Activated CD4-positive, alpha-beta T cell treated with anti-CD3 and anti-CD28 coated beads, Interleukin-2, Interleukin-4, amounts not matched to agents 100 ng/mL and 50 ng/mL, durations not matched to agents 16 hours and 8 hours (primary cell): Measurements from ENCODE around the gene SVIL.
A peak's percentile ranks its signal among the peaks of the same experiment; 100 is the strongest.
"Not testable (repeated sequence)": the region's sequence is repeated elsewhere in the genome, so short reads cannot be mapped to it uniquely, and the experiment has no call there.

Experiments used
- DNase-seq: peaks from one replicate; pipeline ENCODE4 v3.0.0-alpha.2; 2020; ENCODE audit warnings: low spot score

Gene SVIL

DNA sequence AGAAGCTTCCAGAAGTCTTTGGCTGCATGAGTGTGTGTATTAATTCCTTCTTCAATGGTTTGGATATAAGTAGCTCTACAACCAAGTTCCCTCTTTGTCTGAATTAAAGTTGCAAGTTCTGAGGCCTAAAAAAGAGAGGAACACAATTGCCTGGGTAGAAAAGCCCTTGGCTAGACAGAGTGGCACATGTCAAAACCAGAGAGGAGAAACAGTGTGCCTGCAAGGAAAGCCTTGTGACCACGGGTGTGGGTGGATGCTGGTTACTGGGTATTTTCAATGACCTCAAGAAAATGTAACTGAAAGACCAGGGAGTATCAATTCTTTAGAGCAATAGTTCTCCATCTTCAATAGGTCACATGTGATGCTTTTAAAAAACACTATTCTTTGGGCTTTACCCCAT, 148.3 kb downstream of the SVIL start:
- DNase-seq: no peak

GRCh38 chr10:29484677-29485076, 150.1 kb downstream of the SVIL start:
- DNase-seq: not testable (repeated sequence)

DNA sequence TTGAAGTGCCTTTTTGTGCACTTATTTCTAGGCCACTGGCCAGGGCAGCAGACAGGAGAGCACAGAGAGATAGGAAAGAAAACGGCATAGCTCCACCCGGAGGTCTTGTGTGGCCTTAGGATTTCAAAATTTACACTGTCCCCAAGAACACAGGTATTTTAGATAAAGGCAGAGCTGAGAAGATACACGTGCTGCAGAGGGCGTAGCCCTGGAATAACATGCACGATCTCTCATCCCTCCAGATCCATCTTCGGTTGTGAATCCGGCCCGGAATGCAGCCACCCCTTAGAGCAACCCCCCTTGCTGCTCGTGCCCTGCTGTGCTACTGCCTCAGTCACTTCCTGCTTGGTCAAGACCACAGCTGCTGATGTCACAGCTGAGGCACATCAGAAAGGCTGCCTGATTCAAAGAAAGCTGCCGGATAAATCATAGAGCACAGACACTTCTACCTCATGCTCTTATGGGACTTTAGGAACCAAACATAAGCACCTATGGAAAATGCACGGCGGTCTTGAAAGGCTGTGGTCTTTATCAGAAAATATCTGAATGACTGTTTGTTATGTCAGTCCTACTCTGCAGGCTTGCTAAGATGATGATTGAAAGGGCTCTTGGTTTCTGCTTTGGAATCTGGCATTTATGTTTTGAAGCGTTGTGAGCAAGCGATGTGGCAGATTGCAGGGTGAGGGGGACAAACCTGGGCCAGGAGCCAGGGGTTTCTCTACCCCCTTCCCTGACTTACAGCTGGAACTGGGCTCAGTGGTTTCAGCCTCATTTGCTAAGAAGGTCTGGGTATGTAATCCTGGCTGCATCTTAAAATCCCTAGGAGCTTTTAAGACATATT, 152.0 kb downstream of the SVIL start:
- peak; percentile 13 for DNase-seq

GRCh38 chr10:29481906-29482440, 152.8 kb downstream of the SVIL start:
- DNase-seq: no peak

GRCh38 chr10:29479981-29480954, 154.5 kb downstream of the SVIL start:
- no peak for DNase-seq

DNA sequence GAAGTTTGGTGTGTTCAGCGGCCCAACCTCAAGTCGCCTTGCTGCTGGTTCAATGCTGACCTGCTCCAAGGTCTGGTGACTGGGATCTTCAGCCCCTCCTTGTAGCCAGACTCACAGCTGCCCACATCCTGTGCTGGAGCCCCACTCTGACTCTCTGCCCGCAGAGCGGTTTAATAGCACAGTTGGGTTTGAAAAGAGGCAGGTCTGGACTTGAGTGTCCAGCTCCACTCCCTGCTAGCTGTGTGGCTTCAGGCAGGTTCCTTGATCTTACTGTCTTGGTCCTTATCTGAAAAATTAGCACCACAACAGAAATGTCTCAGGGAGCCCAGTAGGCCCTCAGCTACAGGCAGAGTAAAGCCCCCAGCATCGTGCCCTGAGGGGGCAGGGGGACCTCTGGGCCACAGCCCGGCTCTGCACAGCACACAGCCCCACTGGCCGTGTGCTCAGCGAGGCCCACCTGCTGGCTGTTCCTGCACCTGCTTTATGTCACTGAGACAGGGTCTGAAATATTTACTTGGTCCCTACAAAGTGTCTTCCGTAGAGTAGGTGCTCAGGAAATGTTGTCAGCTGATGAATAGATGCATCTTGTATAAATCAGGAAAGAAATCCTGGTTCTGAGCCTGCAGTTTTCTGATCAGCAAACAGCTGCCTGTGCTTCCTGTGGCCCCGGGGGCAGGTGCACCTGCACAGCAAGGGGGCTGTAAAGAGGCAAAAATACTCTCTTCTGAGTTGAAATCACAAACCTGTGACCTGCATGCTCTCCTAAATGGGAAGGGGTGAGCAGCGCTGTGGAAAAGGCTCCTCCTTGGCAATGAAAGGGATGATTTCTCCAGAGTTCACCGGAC, 155.5 kb downstream of the SVIL start:
- no peak for DNase-seq

DNA sequence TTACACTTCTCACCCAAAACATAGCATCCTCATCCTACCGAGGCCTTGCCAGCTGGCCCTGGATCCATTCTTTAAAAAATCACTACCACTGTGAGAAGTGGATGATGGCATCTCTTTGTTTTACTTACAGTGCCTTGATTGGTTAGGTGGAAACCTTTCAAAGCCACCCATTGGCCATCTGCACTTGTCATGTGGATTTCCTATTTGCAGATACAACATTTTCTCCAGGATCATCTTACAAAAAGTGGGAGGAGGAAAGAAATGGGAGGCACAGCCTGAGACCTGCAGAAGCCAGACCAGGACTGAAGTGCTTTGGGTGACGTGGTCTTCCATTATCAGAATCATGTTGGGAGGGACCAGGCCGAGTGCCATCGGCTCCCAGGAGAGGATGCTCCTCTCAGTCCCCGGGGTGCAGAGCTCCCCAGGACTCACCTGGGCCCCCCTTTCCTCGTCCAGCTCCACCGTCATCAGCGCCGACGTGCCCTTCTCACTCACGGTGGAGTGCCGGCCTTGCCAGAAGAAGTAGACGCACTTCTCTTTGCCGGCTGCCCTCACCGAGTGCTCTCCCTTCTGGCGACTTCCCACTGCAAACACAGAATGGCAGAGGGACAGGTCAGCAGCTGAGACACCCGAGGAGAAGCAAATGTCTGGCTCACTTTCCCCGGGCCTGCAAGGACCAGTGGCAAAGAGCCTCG, 161.2 kb downstream of the SVIL start:
- no peak for DNase-seq

DNA sequence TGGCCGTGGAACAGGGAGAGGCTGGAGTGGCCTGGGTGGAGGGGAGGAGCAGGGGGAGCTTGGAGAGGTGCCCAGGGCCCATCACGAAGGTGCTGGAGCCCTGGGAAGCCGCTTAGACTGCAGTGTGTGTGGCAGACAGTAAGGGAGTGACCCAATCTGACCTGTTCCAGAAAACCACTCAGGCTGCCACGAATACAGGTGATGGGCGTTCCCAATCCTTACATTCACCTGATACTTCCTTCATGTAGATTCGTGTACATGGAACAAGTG, 161.7 kb downstream of the SVIL start:
- DNase-seq: no peak

- DNase-seq: no peak
Measured at GRCh38 chr10:29472301-29473086, 162.3 kb downstream of the SVIL start.

DNA sequence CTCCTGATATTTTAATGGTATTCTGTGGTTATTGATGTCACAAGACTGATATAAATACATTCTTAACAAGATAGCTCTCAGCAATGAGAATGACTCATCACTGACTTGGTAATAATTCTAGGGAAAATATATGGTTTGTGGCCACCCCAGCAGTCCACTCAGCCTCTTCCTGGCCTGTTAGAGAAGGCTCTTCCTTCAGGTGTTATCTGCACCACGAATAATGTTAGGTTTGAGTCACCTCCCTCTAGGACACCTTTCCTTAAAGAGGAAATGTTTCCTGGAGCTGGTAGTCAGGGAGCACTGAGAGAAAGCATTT, 163.3 kb downstream of the SVIL start:
- peak; percentile 34 for DNase-seq

- no peak for DNase-seq
Measured at GRCh38 chr10:29470843-29471543, 163.8 kb downstream of the SVIL start.

DNA sequence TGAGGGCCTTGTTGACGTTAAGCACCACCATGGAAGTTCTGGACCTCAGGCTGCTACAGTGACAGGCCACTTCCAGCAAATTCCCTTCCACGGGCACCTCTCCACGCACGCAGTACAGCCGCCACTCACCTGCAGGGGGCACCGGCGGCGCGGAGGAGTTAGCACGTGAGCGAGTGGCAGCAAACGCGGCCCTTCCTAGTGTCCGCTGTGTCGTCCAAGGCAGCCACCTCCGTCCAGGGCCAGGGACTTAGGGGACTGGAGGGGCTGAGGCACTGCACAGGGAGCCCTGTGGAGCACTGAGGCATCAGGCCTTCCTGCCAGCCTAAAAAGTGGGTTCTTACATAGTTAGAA, 164.4 kb downstream of the SVIL start:
- no peak for DNase-seq

DNA sequence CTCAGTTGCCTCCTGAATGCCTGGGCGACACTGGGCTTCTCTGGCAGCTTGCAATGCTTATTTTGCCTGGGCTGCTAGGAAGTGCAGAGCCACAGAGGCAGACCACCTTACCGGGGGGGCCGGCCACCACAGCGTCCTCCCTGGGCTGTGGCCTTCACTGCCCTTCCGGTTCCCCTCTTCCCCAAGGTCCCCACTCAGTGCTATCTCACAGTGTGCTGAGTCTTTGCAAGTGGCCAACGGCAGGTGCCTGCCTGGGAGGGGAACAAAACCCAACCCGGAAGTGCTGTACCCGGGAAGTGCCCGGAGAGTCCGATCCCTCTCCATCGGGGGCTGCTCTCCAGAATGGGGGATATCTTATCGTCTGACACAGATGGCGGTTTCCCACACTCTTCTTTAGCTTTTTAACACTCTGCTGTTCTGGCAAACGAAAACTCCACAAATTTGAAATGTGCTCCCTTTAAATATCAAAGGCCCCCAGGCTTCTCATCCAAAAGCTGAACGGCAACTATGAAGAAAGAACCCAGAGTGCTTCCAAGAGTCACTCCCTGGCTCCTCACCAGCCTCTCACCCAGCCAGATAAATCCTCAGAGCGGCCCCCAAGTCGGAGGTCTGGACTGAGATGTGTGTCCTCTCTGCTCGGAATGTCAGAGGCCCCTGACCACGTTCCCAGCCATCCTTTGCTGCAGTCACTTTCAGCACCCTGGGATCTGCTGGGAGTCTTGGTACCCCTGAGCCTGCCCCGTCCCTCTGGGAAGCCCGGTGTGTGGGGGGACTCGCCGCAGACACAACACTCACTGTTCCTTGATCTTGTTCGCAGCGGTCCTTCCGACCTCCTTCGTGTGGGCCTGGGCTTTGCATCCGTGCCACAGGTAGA, 165.1 kb downstream of the SVIL start:
- no peak for DNase-seq

GRCh38 chr10:29465384-29465783, 169.4 kb downstream of the SVIL start:
- DNase-seq: no peak

DNA sequence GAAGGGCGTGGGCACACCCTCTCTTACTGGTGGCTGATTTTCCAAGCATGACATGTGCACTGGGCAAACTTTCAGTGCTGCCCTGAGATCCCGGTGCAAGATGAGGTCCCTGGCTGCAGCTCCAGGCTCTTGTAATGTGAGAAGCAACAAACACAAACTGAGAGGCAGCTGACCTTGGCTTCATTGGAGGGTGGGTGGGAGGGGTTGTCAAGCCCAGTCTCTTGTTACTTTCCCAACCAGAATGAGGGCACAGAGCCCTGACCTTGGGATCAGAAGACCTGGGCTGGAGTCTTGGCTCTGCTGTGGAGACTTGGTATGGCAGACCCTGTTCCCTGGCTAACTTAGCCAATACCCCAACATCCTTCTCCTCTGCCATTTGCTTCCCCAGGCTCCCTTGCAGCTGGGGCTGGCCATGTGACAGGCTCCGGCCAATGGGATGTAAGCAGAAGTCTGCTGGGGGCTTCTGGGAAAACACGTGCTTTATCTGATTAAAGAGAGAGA, 170.1 kb downstream of the SVIL start:
- DNase-seq: not testable (repeated sequence)

DNA sequence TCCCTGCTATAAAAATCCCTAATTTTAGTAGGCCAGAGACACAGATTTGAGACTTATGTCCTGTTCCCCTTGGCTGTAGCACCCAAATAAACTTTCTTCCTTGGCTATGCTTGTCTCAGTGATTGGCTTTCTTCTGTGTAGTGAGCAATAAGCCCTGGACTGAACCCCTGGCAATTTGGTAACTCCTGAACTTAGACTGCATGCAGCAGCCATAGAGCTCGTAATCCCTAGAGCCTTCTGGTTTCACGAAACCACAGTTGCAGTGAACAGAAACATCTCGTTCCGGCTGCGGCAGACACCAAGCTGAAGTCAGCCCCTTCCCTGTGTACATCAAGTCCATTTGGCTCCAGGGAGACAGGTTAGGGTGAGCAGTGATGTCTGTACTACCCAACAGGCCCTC, 173.7 kb downstream of the SVIL start:
- no peak for DNase-seq

- not testable (repeated sequence) for DNase-seq
Measured at GRCh38 chr10:29458190-29458589, 176.6 kb downstream of the SVIL start.

GRCh38 chr10:29455095-29455494, 179.7 kb downstream of the SVIL start:
- no peak for DNase-seq

- no peak for DNase-seq
Measured at GRCh38 chr10:29454250-29454649, 180.5 kb downstream of the SVIL start.
